DMS 273 (cell line): ENCODE measurements around the gene AFAP1.
A peak's percentile ranks its signal among the peaks of the same experiment; 100 is the strongest.

Experiments
- DNase-seq: peaks from one replicate; lab custom pipeline; 2025; ENCODE audit not compliant: unreplicated experiment; lab: John Stamatoyannopoulos, UW

AFAP1 gene

DNA sequence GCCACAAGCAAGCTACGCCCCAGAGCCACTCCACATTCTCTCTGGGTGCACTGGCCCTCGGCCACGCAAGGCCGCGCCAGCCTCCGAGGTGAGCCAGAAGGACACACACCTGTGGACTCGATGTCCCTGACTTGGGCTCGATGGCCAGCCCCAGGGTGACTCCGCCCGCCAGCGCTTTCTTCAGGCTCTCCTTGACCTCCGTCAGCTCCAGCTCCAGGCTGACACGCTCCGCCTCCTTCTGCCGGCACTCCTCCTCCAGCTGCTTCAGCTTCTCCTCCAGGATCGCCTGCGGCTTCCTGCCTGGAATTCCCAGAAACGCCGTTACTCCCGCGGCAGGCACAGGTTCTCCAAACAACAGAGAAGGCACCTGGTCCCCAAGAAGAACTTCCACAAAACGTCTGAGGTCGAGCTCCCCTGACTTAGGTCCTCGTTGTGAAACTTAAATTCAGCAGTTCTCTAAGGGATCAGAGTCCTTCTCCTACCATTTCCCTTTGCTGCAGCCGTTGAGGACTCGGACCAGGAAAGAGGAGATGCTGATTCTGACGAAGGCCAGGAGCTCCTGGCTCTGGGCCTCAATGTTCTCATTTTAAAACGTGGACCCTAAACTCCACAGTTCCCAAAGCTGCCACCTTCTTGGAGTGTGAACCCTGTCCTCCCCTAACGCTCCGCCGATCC is 166.8 kb downstream of the AFAP1 start:
- no peak for DNase-seq

DNA sequence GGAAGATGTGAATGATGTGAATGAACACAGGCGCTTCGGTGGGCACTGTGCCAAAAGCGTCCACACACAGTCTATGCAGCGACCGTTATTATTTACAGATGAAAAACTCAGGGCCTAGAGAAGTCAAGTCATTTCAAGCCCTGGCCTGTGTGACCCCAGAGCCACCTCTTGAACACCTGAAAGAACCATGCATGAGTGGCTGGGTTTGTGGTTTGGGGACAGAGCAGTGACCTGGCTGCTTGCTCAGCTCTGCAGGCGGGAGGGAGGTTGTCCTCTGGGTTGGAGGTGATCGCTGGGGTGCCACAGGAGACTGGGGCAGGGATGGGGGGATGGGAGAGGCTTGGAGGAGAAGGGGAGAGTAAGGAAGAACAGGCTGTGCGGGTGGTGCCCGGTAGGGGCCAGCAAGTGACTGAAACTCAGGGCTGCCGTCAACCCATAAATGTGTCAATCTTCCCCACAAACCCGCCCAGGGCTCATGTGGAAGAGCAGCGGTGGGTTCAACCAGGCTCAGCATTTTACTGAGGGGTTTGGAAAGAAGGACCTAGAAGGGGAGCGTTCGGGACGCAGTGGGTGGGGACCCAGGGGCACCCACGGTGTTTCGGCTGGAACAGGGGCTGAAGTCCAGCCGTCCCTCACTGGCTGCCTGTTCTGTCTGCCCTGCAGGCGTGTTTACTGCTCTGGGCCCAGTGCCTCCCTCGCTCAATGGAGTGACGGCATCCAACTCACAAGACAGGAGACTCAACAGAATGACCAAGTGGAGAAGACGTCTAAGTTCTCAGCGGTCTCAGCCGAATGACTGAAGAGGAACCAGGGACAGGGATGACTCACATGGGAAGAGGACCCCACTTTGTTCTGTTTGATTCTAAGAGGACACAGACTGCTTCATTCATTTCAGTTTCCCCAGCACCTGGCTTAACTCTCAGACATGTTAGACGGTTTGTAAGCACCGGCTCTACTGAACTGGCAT is 167.8 kb downstream of the AFAP1 start:
- no peak for DNase-seq

DNA sequence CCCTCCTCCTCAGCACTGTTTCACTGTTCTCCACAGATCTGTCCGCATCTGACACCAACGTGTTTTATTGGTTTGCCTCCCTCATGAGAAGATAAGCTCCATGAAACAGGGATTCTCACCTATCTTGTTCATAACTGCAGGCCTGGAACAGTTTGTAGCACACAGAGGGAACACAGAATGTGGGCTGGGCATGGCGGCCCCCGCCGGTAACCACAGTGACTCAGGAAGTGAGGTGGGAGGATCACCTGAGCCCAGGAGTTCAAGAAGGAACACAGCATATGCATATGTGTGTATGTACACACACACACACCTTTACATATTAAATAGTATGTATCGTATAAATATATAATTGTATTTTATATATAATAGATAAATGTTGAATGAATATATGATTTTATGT is 168.6 kb downstream of the AFAP1 start:
- no peak for DNase-seq

DNA sequence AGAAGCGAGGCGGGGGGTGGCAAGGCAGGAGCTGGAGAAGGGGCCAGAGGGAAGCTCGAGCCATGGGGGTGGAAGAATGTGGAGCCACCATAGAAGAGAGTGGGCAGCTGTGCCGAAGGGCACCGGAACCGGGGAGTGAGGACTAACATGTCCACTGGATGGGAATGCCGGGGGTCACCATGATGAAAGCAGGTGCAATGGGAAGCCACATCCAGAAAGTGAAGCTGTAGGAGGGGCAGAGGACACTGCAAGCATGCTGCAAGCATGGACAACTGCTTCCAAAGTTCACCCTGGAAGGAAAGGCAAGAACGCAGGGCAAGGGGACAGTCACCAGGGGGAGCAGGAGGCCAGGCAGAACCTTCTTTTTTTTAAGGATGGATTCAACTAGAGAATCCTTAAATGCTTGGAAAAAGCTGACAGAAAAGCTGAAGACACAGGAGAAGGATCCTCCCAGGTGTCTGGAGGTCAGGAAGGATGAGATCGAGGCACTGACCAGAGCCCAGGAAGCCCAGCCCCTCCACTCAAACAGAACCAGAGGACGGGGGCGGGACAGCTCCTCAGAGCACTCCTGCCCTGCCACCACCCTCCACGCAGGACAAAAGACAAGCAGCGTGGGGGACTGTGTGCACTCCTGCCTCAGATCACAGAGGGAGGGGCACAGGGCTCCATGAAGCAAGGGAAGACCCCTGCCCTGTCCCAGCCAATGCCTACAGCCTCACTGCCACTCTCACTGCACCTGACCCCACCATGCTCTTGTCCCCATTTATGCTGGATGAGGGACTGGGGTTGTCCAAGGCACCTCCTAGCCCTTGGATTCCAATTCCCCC is 169.2 kb downstream of the AFAP1 start:
- peak; percentile 16 for DNase-seq

DNA sequence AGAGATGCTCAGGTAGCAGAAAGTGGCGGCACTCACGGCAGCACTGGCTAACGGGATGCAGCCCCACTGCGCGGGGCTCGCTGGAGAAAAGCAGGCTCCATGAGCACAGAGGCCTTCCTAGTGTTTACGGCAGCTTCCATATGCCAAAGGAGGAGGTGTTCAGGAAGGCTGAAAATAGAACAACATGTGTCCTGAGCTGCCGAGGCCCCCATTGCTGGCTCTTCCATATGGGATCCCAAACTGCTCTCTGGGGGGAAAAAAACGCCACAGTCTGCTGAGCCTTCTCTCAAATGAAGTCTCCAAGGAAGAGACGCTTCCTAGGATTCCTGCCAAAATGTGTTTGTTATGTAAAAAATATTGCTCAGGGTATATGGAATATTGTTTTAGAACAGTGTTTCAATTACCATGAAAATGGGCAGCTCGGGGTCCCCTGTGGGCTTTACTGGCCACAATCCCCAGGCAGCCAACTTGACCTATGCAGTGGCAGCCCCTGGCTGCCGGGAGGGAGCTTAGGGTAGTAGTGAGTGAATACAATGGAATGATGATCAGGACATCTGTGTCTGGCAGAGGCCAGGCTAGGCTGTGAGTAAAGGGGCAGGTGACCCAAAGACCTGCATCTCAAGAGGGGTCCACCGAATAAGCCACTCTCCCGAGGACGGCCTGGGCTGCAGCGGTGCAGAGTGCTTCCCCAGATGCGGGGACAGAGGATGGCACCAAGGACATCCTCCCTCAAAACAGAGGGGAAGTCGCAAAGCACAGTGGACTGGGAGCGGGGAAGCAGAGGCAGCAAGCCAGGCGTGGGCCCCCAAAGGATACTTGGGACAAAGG is 170.1 kb downstream of the AFAP1 start:
- peak; percentile 17 for DNase-seq

DNA sequence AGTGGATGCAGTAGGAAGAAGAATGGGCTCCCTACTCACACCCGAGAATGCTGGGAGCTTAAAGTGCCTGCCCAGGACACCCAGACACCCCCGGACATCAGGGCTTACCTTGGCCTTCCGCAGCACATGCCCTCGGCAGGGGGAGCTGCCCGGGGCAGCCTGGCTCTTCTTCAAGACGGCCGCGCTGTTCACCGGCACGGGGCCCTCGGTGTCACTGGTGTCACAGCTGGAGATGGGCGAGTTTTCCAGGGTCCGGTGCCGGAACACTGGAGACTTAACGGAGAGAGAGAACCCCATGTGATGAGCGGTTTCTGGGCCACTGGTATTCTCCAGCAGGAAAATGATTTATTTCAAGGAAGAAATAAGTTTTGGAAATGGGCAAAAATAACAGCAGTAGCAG is 170.9 kb downstream of the AFAP1 start:
- no peak for DNase-seq

DNA sequence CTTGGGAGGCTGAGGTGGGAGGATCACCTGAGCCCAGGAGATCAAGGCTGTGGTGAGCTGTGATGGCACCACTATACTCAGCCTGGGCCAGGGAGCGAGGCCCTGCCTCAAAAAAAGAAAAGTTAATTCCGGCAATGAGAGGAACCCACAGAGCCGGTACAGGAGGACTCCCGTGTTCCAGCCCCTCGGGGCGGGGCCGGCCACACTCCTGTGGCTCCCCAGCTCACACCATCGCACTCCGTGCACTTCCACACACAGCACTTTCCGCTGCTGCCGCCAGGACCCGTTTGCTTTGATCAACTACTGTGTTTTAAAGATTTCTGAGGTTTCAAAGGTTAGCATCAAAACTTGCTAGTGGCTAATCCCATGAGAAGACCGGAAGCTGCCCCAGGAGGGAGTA is 171.7 kb downstream of the AFAP1 start:
- no peak for DNase-seq

DNA sequence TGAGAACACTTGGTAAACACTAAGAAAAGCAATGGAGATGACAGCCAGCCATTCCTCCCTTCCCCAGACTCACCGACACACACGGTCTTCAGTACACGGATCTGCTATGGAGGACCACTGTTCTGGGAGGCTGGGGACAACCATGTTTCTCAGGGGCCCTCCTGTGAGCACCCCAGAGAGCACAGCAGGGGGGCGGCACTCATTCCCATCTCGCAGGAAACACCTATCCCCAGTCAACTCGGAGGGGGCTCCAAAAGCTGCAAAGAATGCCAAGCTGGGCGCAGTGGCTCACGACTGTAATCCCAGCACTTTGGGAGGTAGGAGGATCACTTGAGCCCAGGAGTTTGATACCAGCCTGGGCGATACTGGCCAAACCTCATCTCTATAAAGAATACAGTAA is 172.1 kb downstream of the AFAP1 start:
- DNase-seq: no peak

DNA sequence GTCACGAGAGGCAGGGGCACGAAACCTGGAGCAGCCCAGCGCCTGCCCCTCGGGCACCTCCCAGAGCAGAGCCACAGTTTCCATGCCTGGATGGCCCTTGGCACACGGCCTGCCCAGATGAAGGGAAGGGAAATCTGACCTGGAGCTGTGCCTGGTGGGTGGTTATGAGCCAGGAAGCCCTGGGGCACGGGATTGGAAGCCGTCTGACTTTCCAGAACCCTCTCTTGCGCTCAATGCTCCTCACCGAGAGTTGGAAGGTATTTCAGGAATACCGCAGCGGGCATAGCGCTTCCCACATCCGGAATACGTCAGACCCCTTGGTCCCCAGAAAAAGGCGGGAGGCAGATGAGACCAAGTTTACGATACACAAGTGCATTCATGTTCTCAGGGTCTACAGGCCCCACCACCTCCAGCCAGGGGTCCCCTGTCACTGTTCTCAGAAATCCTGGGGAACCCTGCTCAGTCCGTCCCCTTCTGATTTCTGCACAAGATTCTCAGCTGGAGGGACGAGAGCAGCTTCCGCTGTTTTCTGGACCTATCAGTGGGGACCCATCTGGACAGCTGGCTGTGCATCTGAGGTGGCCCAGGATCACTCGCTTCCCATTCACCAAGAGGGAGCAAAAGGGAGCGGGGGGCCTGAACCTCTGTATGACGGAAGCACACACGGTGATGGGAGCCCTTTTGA is 172.9 kb downstream of the AFAP1 start:
- DNase-seq: no peak

DNA sequence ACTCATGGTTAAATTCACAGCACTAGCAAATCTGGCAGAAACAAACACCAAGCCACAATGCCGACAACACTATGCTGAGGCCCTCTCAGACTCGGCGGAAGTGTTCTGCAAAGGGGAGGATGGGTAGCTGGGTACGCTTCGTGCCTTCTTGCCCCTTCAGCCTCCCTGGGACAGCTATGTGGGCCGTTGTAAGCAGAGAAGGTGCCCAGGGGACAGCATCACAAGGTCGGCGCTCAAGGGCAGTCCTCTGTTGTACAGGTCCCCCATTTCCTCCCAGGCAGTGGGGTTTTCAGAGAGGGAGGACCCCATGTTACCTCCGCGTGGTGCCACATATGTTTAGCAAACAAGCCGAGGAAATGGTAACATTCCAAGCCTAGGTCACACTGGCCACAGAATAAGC is 173.6 kb downstream of the AFAP1 start:
- no peak for DNase-seq

DNA sequence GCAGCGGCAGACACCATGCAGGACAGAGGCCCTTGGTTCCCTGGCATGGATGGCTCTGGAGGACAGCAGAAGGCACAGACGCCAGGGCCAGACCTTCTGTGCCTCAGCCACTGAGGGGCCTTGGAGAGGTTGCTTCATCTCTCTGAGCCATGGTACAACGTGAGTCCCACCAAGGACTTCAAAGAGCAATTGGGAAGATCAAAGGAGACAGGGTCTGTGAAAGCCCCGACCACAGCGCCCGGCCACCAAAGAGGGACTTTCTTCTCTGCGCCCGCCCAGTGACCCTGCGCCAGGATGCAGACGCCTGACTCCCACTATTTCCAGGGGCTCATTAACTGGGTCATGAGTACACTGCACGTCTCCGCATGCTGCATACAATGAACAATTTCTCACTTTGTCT is 174.0 kb downstream of the AFAP1 start:
- DNase-seq: no peak

DNA sequence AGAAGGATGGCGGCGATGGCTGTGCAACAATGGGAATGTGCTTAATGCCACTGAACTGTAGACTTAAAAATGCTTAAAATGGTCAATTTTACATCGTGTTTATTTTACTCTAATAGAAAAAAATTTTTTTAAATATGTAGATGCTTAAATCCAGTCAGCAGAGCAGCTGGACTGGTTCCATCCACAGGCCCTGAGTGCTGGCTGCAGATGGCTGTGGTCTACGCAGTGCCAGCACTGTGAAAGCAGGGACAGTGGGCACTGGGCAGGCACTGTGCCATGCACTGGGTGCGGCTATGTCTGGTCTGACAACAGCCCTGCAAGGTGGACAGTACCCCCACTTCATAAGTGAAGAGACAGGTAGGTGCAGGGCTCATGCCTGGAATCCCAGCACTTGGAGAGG is 175.2 kb downstream of the AFAP1 start:
- DNase-seq: no peak

DNA sequence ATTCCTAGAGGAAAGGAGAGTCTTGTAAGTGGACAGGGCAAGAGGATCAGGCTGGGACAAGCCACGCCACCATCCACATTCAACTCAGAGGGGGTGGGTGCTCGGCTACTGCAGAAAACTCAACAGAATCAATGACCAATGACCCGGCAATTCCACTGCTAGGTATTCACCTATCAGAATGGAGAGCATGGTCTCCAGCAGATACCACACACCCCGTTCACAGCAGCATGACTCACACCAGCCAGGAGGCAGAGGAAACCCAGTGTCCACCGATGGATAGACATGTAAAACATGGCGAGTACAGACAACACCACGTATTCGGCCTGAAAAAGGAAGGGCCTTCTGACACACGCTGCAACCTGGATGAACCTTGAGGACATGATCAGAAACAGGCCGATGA is 175.9 kb downstream of the AFAP1 start:
- DNase-seq: no peak

DNA sequence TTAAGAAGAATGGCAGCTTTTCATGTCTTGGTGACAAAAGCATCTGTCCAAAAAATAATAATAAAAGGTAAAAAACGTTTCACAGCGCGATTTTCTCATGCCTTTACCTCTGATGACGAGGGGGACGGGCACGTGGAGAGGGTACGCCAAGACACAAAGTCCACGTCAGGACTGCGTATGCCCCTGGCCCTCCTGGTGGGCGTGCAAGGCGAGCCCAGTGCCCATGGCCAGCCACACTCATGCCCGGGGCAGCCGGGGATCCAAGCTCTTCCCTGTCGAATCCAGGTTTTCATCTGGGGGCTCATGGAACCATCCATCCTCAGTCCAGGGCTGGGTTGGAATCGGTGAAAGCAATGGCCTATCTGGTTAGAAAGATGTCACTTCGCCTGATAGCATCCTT is 176.6 kb downstream of the AFAP1 start:
- no peak for DNase-seq

DNA sequence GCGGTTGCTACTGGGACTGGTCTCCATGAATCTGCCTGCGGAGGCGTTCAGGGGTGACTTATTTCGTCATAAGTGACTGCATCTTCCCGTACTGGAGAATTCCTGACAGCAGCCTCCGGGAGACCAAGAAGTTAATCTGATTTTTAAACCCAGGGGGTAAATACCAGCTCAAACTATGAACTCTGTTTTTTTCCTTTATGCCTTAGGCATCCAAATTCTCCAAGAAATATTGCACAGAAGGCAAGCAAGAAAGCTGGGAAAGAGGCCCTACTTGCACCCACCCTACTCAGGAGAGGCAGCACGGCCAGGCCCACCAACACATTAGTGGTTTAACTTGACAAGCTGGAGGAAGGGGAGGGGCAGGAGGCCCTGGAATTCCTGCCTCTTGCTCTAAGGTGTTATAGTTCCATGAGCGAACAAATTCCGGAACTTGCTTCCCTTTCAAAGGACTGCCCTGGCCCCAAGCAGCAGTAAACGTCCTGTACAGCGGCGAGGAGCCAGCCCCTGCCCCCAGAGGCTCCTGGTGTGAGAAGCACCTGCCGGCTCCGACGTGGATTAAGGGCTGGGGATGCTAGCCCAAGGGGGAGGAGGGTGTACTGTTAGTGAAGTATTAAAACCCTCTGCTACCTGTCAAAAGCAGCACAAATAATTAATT is 177.2 kb downstream of the AFAP1 start:
- no peak for DNase-seq

DNA sequence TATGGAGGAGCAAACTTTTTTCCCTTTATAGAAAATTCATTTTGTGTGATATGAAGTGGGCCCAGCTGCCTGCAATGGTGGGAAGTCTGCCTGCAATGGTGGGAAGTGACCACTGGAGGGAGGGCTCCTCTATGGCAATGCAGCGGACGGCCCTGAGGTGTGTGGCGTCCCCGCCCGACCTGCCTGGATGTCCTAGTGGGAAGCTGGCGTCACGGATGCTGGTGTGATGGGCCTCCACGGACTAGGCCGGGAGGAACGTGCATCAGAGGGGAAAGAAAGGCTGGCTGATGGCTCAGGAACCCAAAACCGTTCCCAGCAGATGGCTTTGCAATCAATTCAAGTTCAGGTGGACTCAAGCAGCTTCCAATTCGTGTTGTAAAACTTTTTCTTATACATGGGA is 177.9 kb downstream of the AFAP1 start:
- peak; percentile 50 for DNase-seq

DNA sequence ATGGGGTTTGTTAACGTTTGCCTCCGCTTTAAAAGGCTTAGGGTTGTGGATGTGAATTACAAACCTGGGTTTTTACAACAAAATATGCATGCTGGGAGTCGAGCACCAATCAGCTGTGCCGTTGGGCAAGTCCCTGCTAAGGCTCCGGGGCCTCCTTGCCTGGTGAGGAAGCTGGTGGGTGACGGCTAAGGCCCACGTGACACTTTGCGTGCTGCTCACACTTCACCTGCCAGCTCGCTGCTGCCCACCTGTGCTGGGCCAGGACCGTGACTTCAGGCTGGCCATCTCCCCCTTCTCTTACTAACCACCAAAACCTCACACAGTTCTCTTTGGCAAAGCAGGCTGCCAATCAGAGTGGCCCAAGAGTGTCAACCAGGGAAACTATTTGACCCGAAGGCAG is 178.3 kb downstream of the AFAP1 start:
- DNase-seq: no peak

DNA sequence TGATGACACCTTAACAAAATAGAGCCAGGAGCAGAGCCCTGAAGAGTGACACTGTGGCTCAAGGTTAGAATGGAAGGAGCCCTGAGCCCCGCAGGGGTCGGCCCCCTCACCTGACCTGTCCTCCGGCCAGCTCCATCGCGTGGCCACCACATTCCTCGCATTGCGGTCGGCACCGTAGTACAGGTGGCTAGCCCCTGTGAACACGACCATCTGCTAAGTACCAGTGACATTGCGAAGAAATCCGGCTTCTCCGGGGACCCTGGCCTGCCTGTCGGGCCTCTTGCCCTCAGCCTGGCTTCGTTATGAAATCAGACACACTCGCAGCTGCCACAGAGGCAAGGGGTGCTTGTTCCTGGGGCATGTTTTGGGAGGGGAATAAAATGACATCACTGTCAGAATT is 179.0 kb downstream of the AFAP1 start:
- no peak for DNase-seq

DNA sequence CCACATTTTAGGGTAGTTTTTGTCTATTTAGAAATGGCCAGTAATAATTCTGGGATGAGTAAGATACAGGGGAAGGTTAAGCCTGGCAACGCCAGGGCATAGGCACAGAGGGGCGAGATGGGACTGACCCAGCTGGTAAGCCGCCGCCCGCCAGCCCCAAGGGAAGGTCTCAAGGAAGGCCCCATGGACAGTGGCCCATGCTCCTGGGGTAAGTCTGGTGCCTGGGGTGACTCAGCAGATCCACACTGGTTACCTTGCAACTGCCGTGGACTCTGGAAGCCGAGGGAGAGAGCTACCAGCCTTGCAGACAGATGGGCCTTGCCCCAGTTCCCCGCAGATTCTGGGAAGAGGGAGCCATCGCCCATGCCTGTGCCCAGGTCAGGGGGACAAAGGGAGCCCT is 179.4 kb downstream of the AFAP1 start:
- no peak for DNase-seq

DNA sequence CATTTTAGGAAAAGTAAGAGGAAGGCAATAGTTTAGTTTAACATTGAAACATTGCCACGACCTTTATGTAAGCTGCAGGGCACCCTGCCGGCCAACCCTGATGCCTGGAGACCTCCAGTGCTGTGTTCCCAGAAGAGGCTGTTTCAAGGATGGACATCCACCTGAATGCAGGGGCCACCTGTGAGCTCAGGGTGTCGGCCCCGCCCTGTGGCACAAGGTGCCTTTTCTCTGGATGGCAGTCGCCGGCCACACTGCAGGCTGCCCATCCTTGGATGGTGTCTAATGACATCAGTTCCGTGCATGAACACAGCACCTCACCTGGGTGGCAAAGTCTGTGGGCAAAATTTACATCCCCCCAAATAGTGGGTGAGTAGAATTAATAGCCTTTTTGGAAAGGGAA is 180.0 kb downstream of the AFAP1 start:
- DNase-seq: no peak
